ENCODE measurements around the gene UCN3. TPM values are rescaled to one million over a fixed set of nuclear protein-coding genes. Genes with fewer than 3 reads are reported as not detected.

UCN3 gene
- total RNA-seq, 1 experiment from 2014 or later, result not detected

DNA sequence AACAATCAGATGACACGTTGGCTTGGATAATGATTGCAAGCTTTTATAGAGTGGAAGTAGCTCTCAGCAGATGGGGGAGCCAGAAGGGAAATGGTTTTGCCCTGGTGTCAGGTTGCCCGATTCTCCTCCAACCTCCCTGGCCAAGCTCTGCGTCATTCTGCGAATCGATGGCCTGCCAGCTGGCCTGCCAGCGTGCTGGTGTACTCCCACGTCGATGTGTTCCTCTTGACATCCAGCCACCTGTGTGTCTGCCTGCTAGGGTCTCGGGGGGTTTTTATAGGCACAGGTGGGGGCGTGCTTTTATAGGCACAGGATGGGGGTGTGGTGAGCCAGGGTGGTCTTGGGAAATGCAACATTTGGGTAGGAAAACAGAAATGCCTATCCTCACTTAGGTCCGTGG, 52.2 kb downstream of the UCN3 start:
- ChIA-PET CTCF (no interaction called here), POLR2A (no interaction called here)
- Mint-ChIP-seq H3K27ac (ENCODE audit: unreplicated experiment) (no peak overlapping the region), H3K9me3 (ENCODE audit: unreplicated experiment) (peaks cover 30% of the 10 kb centered on the region), H3K27me3 (ENCODE audit: insufficient read depth, unreplicated experiment) (no peaks in the 10 kb centered on the region), H3K4me1 (ENCODE audit: low read depth, unreplicated experiment) (peaks cover 6% of the 10 kb centered on the region), H3K4me3 (ENCODE audit: unreplicated experiment) (no peak overlapping the region), H3K36me3 (ENCODE audit: insufficient read depth, unreplicated experiment) (no peaks in the 10 kb centered on the region)
- Histone ChIP-seq H3K27me3 (replicated peaks; ENCODE audit: control insufficient read depth, insufficient read depth, low read length) (no peaks in the 10 kb centered on the region), H3K4me1 (peaks cover 13% of the 10 kb centered on the region; the same call in 1 of the 2 replicates), H3K4me3 (ENCODE audit: low read depth, low read length) (no peak overlapping the region), H3K9me3 (peaks cover 11% of the 10 kb centered on the region), H3K36me3 (ENCODE audit: control insufficient read depth, insufficient read depth, low read length) (0 out of 2 replicates have a peak, but pooled peaks cover 2% of the 10 kb centered on the region)
- BruUV-seq (replicated peaks), result no TSS peak
- TF ChIP-seq, protein P1, sequence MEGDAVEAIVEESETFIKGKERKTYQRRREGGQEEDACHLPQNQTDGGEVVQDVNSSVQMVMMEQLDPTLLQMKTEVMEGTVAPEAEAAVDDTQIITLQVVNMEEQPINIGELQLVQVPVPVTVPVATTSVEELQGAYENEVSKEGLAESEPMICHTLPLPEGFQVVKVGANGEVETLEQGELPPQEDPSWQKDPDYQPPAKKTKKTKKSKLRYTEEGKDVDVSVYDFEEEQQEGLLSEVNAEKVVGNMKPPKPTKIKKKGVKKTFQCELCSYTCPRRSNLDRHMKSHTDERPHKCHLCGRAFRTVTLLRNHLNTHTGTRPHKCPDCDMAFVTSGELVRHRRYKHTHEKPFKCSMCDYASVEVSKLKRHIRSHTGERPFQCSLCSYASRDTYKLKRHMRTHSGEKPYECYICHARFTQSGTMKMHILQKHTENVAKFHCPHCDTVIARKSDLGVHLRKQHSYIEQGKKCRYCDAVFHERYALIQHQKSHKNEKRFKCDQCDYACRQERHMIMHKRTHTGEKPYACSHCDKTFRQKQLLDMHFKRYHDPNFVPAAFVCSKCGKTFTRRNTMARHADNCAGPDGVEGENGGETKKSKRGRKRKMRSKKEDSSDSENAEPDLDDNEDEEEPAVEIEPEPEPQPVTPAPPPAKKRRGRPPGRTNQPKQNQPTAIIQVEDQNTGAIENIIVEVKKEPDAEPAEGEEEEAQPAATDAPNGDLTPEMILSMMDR (IDR thresholded peaks at IDR 0.05; ENCODE audit: insufficient read depth in 1 of 2, low read depth in 1 of 2, low read length in 1 of 2, severe bottlenecking in 1 of 2, unreplicated experiment in 1 of 2), result no peak
- no peak for DNase-seq
- intact Hi-C loops (cut with micrococcal nuclease; ENCODE audit: unreplicated experiment), result no loop called here

DNA sequence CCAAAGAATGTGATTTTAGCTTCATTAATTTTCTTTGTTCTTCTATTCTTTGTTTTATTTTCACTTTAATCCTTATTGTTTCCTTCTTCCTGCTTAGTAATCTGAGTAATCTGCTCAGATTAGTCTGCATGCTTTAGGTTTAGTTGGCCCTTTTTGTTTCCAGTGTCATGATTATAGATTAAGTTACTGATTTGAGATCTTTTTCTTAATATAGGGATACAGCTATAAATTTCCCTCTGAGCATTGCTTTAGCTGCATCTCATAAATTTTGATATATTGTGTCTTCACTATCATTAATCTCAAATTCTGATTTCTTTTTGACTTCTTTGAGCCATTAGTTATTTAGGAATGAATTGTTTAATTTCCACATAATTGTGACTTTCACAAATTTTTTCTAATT, 53.8 kb downstream of the UCN3 start:
- Mint-ChIP-seq H3K27me3 (ENCODE audit: insufficient read depth, unreplicated experiment) (no peaks in the 10 kb centered on the region), H3K36me3 (ENCODE audit: insufficient read depth, unreplicated experiment) (no peaks in the 10 kb centered on the region), H3K4me1 (ENCODE audit: low read depth, unreplicated experiment) (peaks cover 6% of the 10 kb centered on the region), H3K4me3 (ENCODE audit: unreplicated experiment) (no peak overlapping the region), H3K27ac (ENCODE audit: unreplicated experiment) (no peak overlapping the region), H3K9me3 (ENCODE audit: unreplicated experiment) (peaks cover 30% of the 10 kb centered on the region)
- TF ChIP-seq, protein P1 (IDR thresholded peaks at IDR 0.05; ENCODE audit: insufficient read depth in 1 of 2, low read depth in 1 of 2, low read length in 1 of 2, severe bottlenecking in 1 of 2, unreplicated experiment in 1 of 2), result no peak
- Histone ChIP-seq H3K4me3 (ENCODE audit: low read depth, low read length) (no peak overlapping the region), H3K9me3 (peaks cover 11% of the 10 kb centered on the region), H3K4me1 (peaks cover 9% of the 10 kb centered on the region; the same call in 1 of the 2 replicates), H3K27me3 (replicated peaks; ENCODE audit: control insufficient read depth, insufficient read depth, low read length) (no peaks in the 10 kb centered on the region), H3K36me3 (ENCODE audit: control insufficient read depth, insufficient read depth, low read length) (0 out of 2 replicates have a peak, but pooled peaks cover 2% of the 10 kb centered on the region)
- BruUV-seq (replicated peaks), result no TSS peak
- DNase-seq, result no peak
- CTCF ChIA-PET, result no interaction called here
- intact Hi-C loops (cut with micrococcal nuclease; ENCODE audit: unreplicated experiment), result no loop called here
- POLR2A ChIA-PET, result interaction anchor here (0.5 kb wide), 1 partner anchor 316 kb away, joined by 4 read pairs; no protein-coding TSS in a partner anchor

DNA sequence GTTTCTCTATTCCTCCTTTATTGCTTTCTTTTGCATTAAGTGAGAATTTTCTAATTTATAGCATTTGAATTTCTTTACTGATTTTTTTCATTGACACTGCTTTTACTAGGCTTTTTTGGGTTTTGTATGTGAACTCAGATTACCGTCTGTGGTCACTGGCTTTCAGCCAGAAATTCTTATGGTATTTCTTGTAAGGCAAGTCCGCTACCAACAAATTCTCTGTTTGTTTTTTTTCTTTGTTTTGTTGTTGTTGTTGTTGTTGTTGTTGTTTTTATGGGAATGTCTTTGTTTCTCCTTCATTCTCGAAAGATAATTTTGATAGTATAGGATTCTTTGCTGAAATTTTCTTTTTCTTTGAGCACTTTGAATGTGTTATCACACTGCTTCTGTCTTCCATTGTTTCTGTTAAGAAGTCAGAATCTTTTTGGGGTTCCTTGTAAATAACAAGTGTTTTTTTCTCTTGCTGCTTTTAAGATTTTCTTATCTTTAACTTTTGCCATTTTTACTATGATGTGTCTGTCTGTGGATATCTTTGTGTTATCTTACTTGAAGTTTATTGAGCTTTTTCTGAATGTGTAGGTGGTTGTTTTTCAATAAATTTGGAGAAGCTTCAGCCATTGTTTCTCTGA, 54.8 kb downstream of the UCN3 start:
- intact Hi-C loops (cut with micrococcal nuclease; ENCODE audit: unreplicated experiment), result no loop called here
- H3K36me3 Mint-ChIP-seq (ENCODE audit: insufficient read depth, unreplicated experiment), result no peaks in the 10 kb centered on the region
- no TSS peak for BruUV-seq (replicated peaks)
- DNase-seq, result no peak
- 0 out of 2 replicates have a peak, but pooled peaks cover 2% of the 10 kb centered on the region for H3K36me3 ChIP-seq (ENCODE audit: control insufficient read depth, insufficient read depth, low read length)
- no peak overlapping the region for H3K4me3 Mint-ChIP-seq (ENCODE audit: unreplicated experiment)
- H3K4me1 ChIP-seq, result no peaks in the 10 kb centered on the region
- no peaks in the 10 kb centered on the region for H3K27me3 Mint-ChIP-seq (ENCODE audit: insufficient read depth, unreplicated experiment)
- TF ChIP-seq, protein P1 (IDR thresholded peaks at IDR 0.05; ENCODE audit: insufficient read depth in 1 of 2, low read depth in 1 of 2, low read length in 1 of 2, severe bottlenecking in 1 of 2, unreplicated experiment in 1 of 2), result no peak
- ChIA-PET POLR2A (no interaction called here), CTCF (no interaction called here)
- H3K4me3 ChIP-seq (ENCODE audit: low read depth, low read length), result no peak overlapping the region
- no peaks in the 10 kb centered on the region for H3K27me3 ChIP-seq (replicated peaks; ENCODE audit: control insufficient read depth, insufficient read depth, low read length)
- H3K9me3 ChIP-seq, result peaks cover 11% of the 10 kb centered on the region
- H3K4me1 Mint-ChIP-seq (ENCODE audit: low read depth, unreplicated experiment), result peaks cover 6% of the 10 kb centered on the region
- no peak overlapping the region for H3K27ac Mint-ChIP-seq (ENCODE audit: unreplicated experiment)
- H3K9me3 Mint-ChIP-seq (ENCODE audit: unreplicated experiment), result peaks cover 30% of the 10 kb centered on the region

All from Caco-2 (cell line).